Uterus (tissue), 4 donors: ENCODE measurements around the gene STX2. TPM values are rescaled to one million over a fixed set of nuclear protein-coding genes. Genes with fewer than 3 reads are reported as not detected.

Source experiments
- DNase-seq, 2 donors: peaks; one replicate each; pipeline ENCODE4 v3.0.0-alpha.2; 2019 to 2020
- H3K27ac ChIP-seq, 2 donors: fragments of 200-600 bp; sonication (generic); 1 replicate in 1 of 2; 2 replicates in 1 of 2; pipeline ENCODE4 v1.5.1; 2016 to 2018
- H3K27me3 ChIP-seq, 2 donors: fragments of 200-600 bp; sonication (generic); one replicate each; pipeline ENCODE4 v1.5.1; 2018 to 2019; ENCODE audit warnings: control low read depth in 1 of 2
- H3K36me3 ChIP-seq, 2 donors: fragments of 200-600 bp; sonication (generic); one replicate each; pipeline ENCODE4 v1.5.1; 2019; ENCODE audit warnings: control low read depth in 1 of 2
- H3K4me1 ChIP-seq, 2 donors: fragments of 200-600 bp; sonication (generic); one replicate each; pipeline ENCODE4 v1.5.1; 2018 to 2019; ENCODE audit warnings: control low read depth in 1 of 2
- H3K4me3 ChIP-seq, 2 donors: fragments of 200-600 bp; sonication (generic); 1 replicate in 1 of 2; 2 replicates in 1 of 2; pipeline ENCODE4 v1.5.1; 2018 to 2019; ENCODE audit warnings: mild to moderate bottlenecking in 1 of 2
- H3K9me3 ChIP-seq, 2 donors: fragments of 200-600 bp; sonication (generic); one replicate each; pipeline ENCODE4 v1.5.1; 2019; ENCODE audit warnings: control low read depth in 1 of 2
- CTCF ChIP-seq, 4 experiments: fragments of 200-600 bp in 2 of 4; fragments of 450-650 bp in 2 of 4; sonication (generic) in 2 of 4; IDR thresholded peaks; one replicate each; pipeline ENCODE4 v1.5.1; 2016 to 2019; ENCODE audit warnings: antibody characterized with exemption in 4 of 4, mild to moderate bottlenecking in 2 of 4, moderate library complexity in 1 of 4
- POLR2A ChIP-seq, 2 donors: fragments of 450-650 bp; IDR thresholded peaks; one replicate each; pipeline ENCODE4 v1.6.1; 2016; ENCODE audit warnings: antibody characterized with exemption in 2 of 2, mild to moderate bottlenecking in 1 of 2, moderate library complexity in 1 of 2
- intact Hi-C: fragments of 100-400 bp; cut with DNase I; formaldehyde crosslinking; loops from one replicate; pipeline ENCODE4 v1.15.1; 2023; ENCODE audit warnings: low total_unique reads
- total RNA-seq, 4 donors: library from RNA; depleted of rRNA in 3 of 4; stranded (reverse); fragments of >200 nt in 3 of 4; gene quantifications; one replicate each; pipeline versions ENCODE4 v1.1.0 to v1.2.4, GENCODE V29; 2014 to 2023
- donor health status: DM: yes; HTN: yes; CAD: no.

Gene STX2
- total RNA-seq, 4 donors from 2014 or later: 33.5 to 44.6 (median 35.4) TPM

GRCh38 chr12:130806574-130806973 lies 32.5 kb downstream of the STX2 start:
- intact Hi-C loops: no loop called here
- DNase-seq: no peak
- no peak overlapping the region for H3K4me3 ChIP-seq
- no peak overlapping the region for H3K27ac ChIP-seq
- H3K36me3 ChIP-seq: no peaks in the 10 kb centered on the region
- H3K27me3 ChIP-seq: no peaks in the 10 kb centered on the region
- no peak for TF ChIP-seq CTCF (IDR thresholded peaks at IDR 0.05)
- TF ChIP-seq POLR2A (IDR thresholded peaks at IDR 0.05): no peak
- H3K4me1 ChIP-seq: no peaks in the 10 kb centered on the region
- H3K9me3 ChIP-seq: no peaks in the 10 kb centered on the region

GRCh38 chr12:130805635-130806034 lies 33.4 kb downstream of the STX2 start:
- no peaks in the 10 kb centered on the region for H3K27me3 ChIP-seq
- H3K9me3 ChIP-seq: no peaks in the 10 kb centered on the region
- no peak for DNase-seq
- no peak overlapping the region for H3K27ac ChIP-seq
- no peak for TF ChIP-seq CTCF (IDR thresholded peaks at IDR 0.05)
- no peak for TF ChIP-seq POLR2A (IDR thresholded peaks at IDR 0.05)
- H3K4me3 ChIP-seq: no peak overlapping the region
- H3K36me3 ChIP-seq: no peaks in the 10 kb centered on the region
- H3K4me1 ChIP-seq: no peaks in the 10 kb centered on the region
- intact Hi-C loops: no loop called here

GRCh38 chr12:130804216-130804615 lies 34.8 kb downstream of the STX2 start:
- intact Hi-C loops: no loop called here
- no peak for TF ChIP-seq CTCF (IDR thresholded peaks at IDR 0.05)
- TF ChIP-seq POLR2A (IDR thresholded peaks at IDR 0.05): no peak
- H3K36me3 ChIP-seq: no peaks in the 10 kb centered on the region

GRCh38 chr12:130803702-130804101 lies 35.3 kb downstream of the STX2 start:
- Histone ChIP-seq H3K27ac (no peak overlapping the region), H3K36me3 (no peaks in the 10 kb centered on the region), H3K4me1 (no peaks in the 10 kb centered on the region), H3K4me3 (no peak overlapping the region), H3K27me3 (no peaks in the 10 kb centered on the region), H3K9me3 (no peaks in the 10 kb centered on the region)
- no peak for DNase-seq
- intact Hi-C loops: no loop called here
- TF ChIP-seq POLR2A (IDR thresholded peaks at IDR 0.05): no peak
- no peak for TF ChIP-seq CTCF (IDR thresholded peaks at IDR 0.05)

More at GRCh38 chr12:130804216-130804615, 34.8 kb downstream of the STX2 start:
- Histone ChIP-seq H3K27me3 (no peaks in the 10 kb centered on the region), H3K9me3 (no peaks in the 10 kb centered on the region), H3K4me3 (no peak overlapping the region), H3K27ac (no peak overlapping the region), H3K4me1 (no peaks in the 10 kb centered on the region)
- DNase-seq: no peak

- H3K27ac ChIP-seq: no peak overlapping the region
- no peaks in the 10 kb centered on the region for H3K36me3 ChIP-seq
- H3K4me3 ChIP-seq: no peak overlapping the region
- intact Hi-C loops: no loop called here
- H3K4me1 ChIP-seq: no peaks in the 10 kb centered on the region
- no peak for TF ChIP-seq POLR2A (IDR thresholded peaks at IDR 0.05)
- TF ChIP-seq CTCF (IDR thresholded peaks at IDR 0.05): no peak
- no peaks in the 10 kb centered on the region for H3K9me3 ChIP-seq
- H3K27me3 ChIP-seq: no peaks in the 10 kb centered on the region
- DNase-seq: no peak
Measured at GRCh38 chr12:130800312-130800711, 38.7 kb downstream of the STX2 start.
